Mononuclear cell (primary cell): ENCODE data around the gene RNF103. TPM values are rescaled to one million over a fixed set of nuclear protein-coding genes. Genes with fewer than 3 reads are reported as not detected.
"Not testable (repeated sequence)": the region's sequence is repeated elsewhere in the genome, so short reads cannot be mapped to it uniquely, and the experiment has no call there.

ENCODE experiments used
- H3K27me3 ChIP-seq: 2 replicates; pipeline ENCODE4 v1.6.0; 2011; ENCODE audit warnings: low read length, control low read depth; ENCODE audit not compliant: insufficient read depth
- H3K4me1 ChIP-seq: 2 replicates; pipeline ENCODE4 v1.5.1; 2011; ENCODE audit warnings: mild to moderate bottlenecking, low read length, control low read depth; ENCODE audit not compliant: insufficient read depth
- H3K4me3 ChIP-seq: 2 replicates; pipeline ENCODE4 v1.5.1; 2011; ENCODE audit warnings: mild to moderate bottlenecking, low read length, moderate library complexity
- H3K9me3 ChIP-seq: 2 replicates; pipeline ENCODE4 v1.5.1; 2011; ENCODE audit warnings: low read depth, mild to moderate bottlenecking, control low read depth, low read length
- total RNA-seq: library from RNA; depleted of rRNA; stranded (reverse); fragments of >200 nt; gene quantifications from one replicate; pipeline ENCODE4 v1.2.3, GENCODE V29; 2012

RNF103 gene
- 65.9 TPM for total RNA-seq

- Histone ChIP-seq H3K4me3 (peak within 1 kb of the TSS; percentile 73), H3K9me3 (no peaks in the 10 kb centered on the region), H3K27me3 (no peaks in the 10 kb centered on the region), H3K4me1 (peaks cover 16% of the 10 kb centered on the region)
Measured at GRCh38 chr2:86623494-86624266, at the start of gene RNF103. Gene RNF103, minus strand, starts transcription at chr2:86623865. Its CDS starts 979 bp downstream, at chr2:86622886.

GRCh38 chr2:86673011-86673410 lies 49.3 kb upstream of the RNF103 start:
- Histone ChIP-seq H3K9me3 (no peaks in the 10 kb centered on the region), H3K4me3 (no peak overlapping the region)

GRCh38 chr2:86672027-86672545 lies 48.4 kb upstream of the RNF103 start:
- Histone ChIP-seq H3K4me1 (no peaks in the 10 kb centered on the region), H3K9me3 (no peaks in the 10 kb centered on the region)

More at GRCh38 chr2:86673011-86673410, 49.3 kb upstream of the RNF103 start:
- Histone ChIP-seq H3K27me3 (no peaks in the 10 kb centered on the region), H3K4me1 (no peaks in the 10 kb centered on the region)

DNA sequence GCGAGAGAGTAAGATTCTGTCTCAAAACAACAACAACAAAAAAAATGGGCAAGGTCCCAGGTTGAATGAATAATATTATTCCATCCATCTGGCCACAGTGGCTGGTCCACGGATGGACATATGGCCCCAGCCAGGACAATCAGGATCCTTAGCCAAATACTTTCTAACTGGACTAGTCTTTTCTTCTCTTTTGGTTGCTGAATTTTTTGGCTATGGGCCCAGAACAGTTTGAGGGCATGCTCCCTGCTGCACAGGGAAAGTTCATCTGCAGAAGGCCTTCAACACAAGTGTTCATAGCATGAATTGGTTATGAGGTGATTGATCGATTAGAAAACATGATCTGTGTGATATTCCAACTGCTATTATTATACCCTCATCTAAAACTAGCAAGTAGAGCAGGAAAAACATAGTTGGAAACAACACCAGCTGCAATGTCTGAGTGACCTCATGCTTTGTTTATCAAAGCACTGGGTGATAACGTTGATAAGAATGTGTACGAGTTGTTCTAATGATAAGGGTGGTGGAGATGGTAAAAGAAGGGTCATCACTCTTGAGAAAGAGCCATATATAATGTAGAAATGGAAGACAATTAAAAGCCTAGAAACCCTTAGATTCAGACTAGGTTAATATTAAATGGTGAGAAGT lies 47.8 kb upstream of the RNF103 start:
- Histone ChIP-seq H3K9me3 (no peaks in the 10 kb centered on the region), H3K4me3 (no peak overlapping the region), H3K4me1 (no peaks in the 10 kb centered on the region), H3K27me3 (no peaks in the 10 kb centered on the region)

More at GRCh38 chr2:86672027-86672545, 48.4 kb upstream of the RNF103 start:
- no peaks in the 10 kb centered on the region for H3K27me3 ChIP-seq
- H3K4me3 ChIP-seq: no peak overlapping the region

DNA sequence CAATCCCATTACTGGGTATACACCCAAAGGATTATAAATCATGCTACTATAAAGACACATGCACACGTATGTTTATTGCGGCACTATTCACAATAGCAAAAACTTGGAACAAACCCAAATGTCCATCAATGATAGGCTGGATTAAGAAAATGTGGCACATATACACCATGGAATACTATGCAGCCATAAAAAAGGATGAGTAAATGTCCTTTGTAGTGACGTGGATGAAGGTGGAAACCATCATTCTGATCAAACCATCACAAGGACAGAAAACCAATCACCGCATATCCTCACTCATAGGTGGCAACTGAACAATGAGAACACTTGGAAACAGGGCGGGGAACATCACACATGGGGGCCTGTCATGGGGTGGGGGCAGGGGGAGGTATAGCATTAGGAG lies 45.7 kb upstream of the RNF103 start:
- not testable (repeated sequence) for H3K4me3 ChIP-seq, H3K27me3 ChIP-seq, H3K4me1 ChIP-seq, H3K9me3 ChIP-seq

DNA sequence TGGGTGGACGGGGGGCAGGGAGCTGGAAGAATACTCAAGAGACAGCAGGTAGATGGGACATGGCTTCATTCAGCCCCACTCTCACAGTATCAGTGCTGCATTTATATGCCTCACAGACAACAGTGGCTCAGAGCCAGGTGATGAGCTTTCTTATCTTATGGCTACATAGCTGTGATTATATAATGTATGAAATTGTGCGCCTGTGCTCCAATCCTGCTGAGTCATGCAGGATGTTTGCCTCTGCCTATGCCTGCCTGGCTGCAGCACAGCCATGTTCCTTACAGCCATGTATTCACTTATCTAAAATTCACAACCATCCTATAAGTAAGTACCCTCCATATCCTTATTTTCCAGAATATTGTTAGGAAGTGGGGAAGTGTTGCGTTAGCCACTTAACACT lies 37.7 kb upstream of the RNF103 start:
- no peaks in the 10 kb centered on the region for H3K27me3 ChIP-seq
- H3K9me3 ChIP-seq: peaks cover 6% of the 10 kb centered on the region
- H3K4me3 ChIP-seq: no peak overlapping the region

GRCh38 chr2:86650188-86650587 lies 26.5 kb upstream of the RNF103 start:
- no peak overlapping the region for H3K4me3 ChIP-seq
- peaks cover 15% of the 10 kb centered on the region for H3K9me3 ChIP-seq
- no peaks in the 10 kb centered on the region for H3K4me1 ChIP-seq
- no peaks in the 10 kb centered on the region for H3K27me3 ChIP-seq

More for the DNA sequence above, 37.7 kb upstream of the RNF103 start:
- no peaks in the 10 kb centered on the region for H3K4me1 ChIP-seq

DNA sequence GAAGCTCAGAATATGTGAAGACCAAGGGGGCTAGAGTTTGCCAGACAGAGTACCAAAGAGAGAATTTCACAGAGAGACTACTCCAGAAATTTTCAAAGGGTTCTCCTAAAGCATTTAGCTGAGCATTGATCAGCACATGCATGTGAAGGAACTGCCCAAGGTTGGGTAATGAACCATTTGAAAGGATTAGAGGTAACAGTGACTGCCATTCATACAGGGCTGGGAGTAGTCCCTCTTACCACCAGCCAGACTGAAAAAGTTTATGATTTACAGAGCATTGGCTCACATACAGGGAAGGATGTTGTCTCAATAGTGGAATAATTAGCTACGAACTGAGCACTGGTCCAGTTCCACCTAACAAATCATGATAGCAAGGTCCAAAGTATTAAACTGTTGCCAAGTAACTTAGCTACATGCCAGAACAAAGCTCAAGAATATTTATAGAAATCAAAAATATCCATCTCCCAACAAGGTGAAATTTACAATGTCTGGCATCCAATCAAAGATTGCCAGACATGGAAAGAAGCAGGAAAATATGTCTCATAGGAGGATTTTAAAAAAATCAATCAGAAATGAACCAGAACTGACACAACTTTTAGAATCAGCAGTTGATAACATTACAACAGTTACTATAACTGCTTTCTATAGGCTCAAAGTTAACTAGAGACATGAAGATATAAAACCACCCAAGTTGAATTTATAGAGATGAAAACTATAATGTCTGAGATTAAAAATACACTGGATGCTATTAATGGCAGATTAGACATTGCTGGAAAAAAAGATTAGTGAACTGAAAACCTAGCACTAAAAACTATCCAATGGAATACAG lies 25.7 kb upstream of the RNF103 start:
- Histone ChIP-seq H3K9me3 (peaks cover 15% of the 10 kb centered on the region), H3K4me3 (no peak overlapping the region), H3K27me3 (no peaks in the 10 kb centered on the region), H3K4me1 (no peaks in the 10 kb centered on the region)

GRCh38 chr2:86648681-86649080 lies 25.0 kb upstream of the RNF103 start:
- Histone ChIP-seq H3K4me3 (no peak overlapping the region), H3K4me1 (no peaks in the 10 kb centered on the region), H3K9me3 (peaks cover 15% of the 10 kb centered on the region), H3K27me3 (no peaks in the 10 kb centered on the region)

DNA sequence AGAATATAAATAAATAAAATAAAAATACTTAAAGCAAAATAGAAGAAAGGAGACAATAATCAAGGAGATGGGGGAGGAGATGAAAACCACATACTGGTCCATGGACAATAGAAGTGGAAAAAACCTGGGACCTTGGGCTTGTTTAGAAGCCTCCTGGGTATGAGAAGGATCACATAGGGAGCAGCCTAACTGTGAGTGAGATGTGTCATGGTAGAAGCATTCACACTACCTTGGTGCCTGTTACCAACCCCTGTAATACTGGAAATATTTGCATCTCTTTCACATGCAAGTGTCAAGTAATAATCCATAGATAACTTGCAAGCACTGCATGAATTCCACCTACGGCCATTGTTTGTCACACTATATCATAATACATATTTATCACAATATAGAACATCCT lies 23.2 kb upstream of the RNF103 start:
- Histone ChIP-seq H3K9me3 (peaks cover 15% of the 10 kb centered on the region), H3K4me1 (no peaks in the 10 kb centered on the region), H3K27me3 (no peaks in the 10 kb centered on the region), H3K4me3 (no peak overlapping the region)

DNA sequence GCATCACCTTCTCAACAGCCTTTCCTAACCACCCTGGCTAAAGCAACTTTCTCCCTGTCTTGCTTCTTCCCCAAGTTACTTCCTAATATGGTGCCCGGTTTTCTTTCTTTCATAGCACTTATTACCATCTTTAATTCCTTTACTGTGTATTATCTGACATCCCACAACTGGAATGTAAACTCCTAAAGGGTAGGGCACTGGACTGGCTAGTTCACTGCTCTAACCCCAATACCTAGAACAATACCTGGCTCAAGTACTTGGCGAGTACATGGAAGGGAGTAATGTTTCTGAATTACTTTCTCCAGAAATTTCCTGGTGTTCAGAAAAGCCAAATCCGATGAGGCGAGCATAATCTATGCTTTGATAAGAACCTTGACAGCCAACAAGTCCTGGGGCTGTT lies 22.7 kb upstream of the RNF103 start:
- H3K27me3 ChIP-seq: no peaks in the 10 kb centered on the region
- no peaks in the 10 kb centered on the region for H3K4me1 ChIP-seq
- peaks cover 15% of the 10 kb centered on the region for H3K9me3 ChIP-seq
- H3K4me3 ChIP-seq: no peak overlapping the region

- H3K4me1 ChIP-seq: no peaks in the 10 kb centered on the region
- H3K4me3 ChIP-seq: no peak overlapping the region
- no peaks in the 10 kb centered on the region for H3K27me3 ChIP-seq
- H3K9me3 ChIP-seq: peaks cover 15% of the 10 kb centered on the region
Measured at GRCh38 chr2:86645752-86646151, 22.1 kb upstream of the RNF103 start.

DNA sequence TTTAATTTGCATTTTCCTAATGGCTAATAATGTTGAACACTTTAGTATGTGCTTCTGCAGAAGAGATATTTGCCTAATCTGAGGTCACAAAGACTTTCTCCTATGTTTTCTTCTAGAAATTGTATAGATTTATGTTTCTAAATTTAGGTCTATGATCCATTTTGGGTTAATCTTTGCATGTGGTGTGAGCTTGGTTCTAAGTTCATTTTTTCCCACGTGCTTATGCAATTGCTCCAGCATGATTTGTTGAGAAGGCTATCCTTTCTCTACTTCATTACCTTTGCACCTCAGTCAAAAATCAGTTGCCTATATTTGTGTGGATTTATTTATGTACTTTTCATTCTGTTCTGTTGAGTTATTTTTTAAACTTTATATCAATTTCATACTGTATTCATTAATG lies 15.0 kb upstream of the RNF103 start:
- Histone ChIP-seq H3K4me3 (no peak overlapping the region), H3K9me3 (peaks cover 10% of the 10 kb centered on the region), H3K27me3 (no peaks in the 10 kb centered on the region), H3K4me1 (no peaks in the 10 kb centered on the region)

GRCh38 chr2:86636842-86637241 lies 13.2 kb upstream of the RNF103 start:
- H3K4me3 ChIP-seq: no peak overlapping the region
- no peaks in the 10 kb centered on the region for H3K4me1 ChIP-seq
- peaks cover 10% of the 10 kb centered on the region for H3K9me3 ChIP-seq
- no peaks in the 10 kb centered on the region for H3K27me3 ChIP-seq

- no peaks in the 10 kb centered on the region for H3K27me3 ChIP-seq
Measured at GRCh38 chr2:86634352-86634751, 10.7 kb upstream of the RNF103 start.

More at GRCh38 chr2:86634352-86634751, 10.7 kb upstream of the RNF103 start:
- H3K4me1 ChIP-seq: no peaks in the 10 kb centered on the region
- H3K4me3 ChIP-seq: no peak overlapping the region
- H3K9me3 ChIP-seq: peaks cover under 1% of the 10 kb centered on the region
